ENCODE data around the gene GPR68. TPM values are rescaled to one million over a fixed set of nuclear protein-coding genes. Genes with fewer than 3 reads are reported as not detected.

Gene GPR68, protein sequence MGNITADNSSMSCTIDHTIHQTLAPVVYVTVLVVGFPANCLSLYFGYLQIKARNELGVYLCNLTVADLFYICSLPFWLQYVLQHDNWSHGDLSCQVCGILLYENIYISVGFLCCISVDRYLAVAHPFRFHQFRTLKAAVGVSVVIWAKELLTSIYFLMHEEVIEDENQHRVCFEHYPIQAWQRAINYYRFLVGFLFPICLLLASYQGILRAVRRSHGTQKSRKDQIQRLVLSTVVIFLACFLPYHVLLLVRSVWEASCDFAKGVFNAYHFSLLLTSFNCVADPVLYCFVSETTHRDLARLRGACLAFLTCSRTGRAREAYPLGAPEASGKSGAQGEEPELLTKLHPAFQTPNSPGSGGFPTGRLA
- total RNA-seq = 1.1 TPM in 2 replicates

DNA sequence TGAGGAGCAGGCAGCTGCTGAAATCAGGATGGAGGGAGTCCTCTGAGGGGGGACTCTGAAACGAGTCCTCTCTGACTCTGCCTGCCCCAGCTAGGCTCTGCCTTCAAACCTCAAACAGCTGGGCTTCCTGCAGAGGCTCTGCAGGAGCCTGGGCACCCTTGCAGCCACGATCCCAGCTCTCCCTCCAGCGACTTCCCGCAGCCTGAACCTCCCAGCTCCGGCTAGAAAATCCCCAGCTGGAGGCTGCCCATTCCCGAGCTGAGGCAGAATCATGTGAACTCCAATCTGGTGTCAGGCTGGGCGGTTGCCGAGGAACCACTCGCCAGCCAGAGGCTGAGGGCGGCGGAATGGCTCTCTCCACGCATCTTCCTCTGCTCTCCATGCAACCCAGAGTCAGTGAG, at the start of gene GPR68:
Gene GPR68 (minus strand): TSS at position 204 of the 401 bp plus-strand sequence. CDS start 9,654 bp downstream, outside the sequence.

Other genes with a start within 250 kb of the GPR68 start
- 0.37 and 0.54 TPM in 2 replicates for gene RPS6KA5, start 184.1 kb downstream of the GPR68 start, total RNA-seq
- 37.0 and 50.5 TPM in 2 replicates for gene DGLUCY, start 130.6 kb downstream of the GPR68 start, total RNA-seq
- gene CCDC88C, start 173.1 kb upstream of the GPR68 start, total RNA-seq = 1.6 and 1.7 TPM in 2 replicates

All from cardiac ventricle fibroblast (primary cell).